ENCODE results near the gene USP35.
A peak's percentile ranks its signal among the peaks of the same experiment; 100 is the strongest.
"Not testable (repeated sequence)": the region's sequence is repeated elsewhere in the genome, so short reads cannot be mapped to it uniquely, and the experiment has no call there.

The USP35 gene

GRCh38 chr11:78168539-78169477 lies 19.9 kb upstream of the USP35 start:
- DNase-seq = no peak

GRCh38 chr11:78170413-78170812 lies 18.3 kb upstream of the USP35 start:
- no peak for DNase-seq

DNA sequence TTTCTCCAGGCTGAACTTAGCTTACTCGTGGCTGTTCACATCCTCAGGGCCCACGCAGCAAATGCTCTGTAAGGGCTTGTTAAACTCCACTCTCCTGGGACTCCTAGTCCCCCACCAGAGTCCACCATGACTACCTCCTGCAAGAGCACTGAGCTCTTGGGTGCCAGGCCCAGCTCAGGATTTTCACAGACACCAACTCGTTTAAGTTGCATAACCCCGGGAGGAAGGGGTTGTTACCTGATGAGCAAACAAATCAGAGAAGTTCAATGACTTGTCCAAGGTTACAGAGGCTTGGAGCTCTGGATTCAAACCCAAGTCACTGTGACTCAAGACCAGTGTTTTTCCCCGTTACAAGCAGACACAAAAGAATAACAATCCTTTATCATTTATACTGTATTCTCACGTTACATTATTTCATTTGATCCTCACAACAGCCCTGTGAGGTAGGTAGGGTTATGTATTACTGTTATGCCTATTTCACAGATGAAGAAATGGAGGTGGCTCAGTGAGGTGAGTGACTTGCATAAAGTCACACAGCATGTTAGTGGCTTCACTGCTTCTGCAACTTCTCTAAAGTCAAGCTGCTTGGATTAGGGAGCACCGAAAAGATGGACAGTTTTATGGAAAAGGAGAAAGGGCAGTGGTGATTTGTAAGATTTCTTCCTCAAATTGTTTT lies 17.7 kb upstream of the USP35 start:
- no peak for DNase-seq

- no peak for DNase-seq
Observed at GRCh38 chr11:78171951-78172350, 16.8 kb upstream of the USP35 start.

DNA sequence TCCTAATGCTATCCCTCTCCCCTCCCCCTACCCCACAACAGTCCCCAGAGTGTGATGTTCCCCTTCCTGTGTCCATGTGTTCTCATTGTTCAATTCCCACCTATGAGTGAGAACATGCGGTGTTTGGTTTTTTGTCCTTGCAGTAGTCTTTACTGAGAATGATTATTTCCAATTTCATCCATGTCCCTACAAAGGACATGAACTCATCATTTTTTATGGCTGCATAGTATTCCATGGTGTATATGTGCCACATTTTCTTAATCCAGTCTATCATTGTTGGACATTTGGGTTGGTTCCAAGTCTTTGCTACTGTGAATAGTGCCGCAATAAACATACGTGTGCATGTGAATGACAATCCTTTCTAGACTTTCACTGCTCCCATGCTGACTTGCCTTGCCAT lies 12.9 kb upstream of the USP35 start:
- DNase-seq = not testable (repeated sequence)

GRCh38 chr11:78176605-78177141 lies 12.0 kb upstream of the USP35 start:
- no peak for DNase-seq

DNA sequence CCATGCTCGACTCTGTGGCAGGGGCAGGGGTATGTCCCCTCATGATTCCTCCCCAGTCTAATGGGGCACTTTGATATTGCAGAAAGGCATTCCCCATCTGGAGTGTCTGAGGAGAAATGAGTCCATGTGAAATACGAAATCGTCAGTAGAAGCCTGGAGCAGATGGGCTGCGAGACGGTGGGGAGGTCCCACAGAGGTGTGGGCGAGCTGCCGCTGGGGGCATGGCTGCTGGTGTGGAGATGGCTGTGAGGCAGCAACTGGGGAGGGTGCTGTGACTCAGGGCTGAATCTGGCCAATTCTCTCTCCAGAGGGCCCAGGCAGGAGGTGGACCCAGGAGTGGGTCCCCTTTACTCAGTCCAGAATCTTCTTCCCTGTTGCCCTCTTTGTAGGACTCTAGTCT lies 11.5 kb upstream of the USP35 start:
- no peak for DNase-seq

GRCh38 chr11:78179459-78180071 lies 9.2 kb upstream of the USP35 start:
- DNase-seq = no peak

- DNase-seq = no peak
Observed at GRCh38 chr11:78180751-78181150, 8.0 kb upstream of the USP35 start.

- no peak for DNase-seq
Observed at GRCh38 chr11:78181185-78181584, 7.5 kb upstream of the USP35 start.

GRCh38 chr11:78187366-78188285 lies 1.1 kb upstream of the USP35 start:
- peak; percentile 44 for DNase-seq

GRCh38 chr11:78189174-78189724 lies 530 bp downstream of the USP35 start:
- no peak for DNase-seq

GRCh38 chr11:78189851-78190250 lies 1.1 kb downstream of the USP35 start:
- DNase-seq = no peak

DNA sequence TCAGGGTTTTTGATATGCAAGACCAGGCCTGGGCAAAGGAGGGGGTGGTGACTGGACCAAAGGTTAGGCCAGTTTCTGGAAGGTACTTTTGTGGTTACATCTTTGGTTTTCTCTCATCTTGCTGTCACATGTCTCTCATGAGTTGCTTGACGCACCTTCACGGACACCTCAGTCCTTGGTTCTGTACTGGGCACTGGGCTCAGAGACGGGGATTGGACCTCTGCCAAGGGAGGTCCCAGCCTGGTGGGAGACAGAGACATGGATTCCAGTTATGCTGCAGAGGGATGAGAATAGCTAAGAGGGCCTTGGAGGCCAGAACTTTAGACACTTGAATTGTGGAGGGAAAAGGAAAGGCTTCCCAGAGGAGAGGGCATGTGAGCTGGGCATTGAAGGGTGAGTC lies 1.7 kb downstream of the USP35 start:
- no peak for DNase-seq

DNA sequence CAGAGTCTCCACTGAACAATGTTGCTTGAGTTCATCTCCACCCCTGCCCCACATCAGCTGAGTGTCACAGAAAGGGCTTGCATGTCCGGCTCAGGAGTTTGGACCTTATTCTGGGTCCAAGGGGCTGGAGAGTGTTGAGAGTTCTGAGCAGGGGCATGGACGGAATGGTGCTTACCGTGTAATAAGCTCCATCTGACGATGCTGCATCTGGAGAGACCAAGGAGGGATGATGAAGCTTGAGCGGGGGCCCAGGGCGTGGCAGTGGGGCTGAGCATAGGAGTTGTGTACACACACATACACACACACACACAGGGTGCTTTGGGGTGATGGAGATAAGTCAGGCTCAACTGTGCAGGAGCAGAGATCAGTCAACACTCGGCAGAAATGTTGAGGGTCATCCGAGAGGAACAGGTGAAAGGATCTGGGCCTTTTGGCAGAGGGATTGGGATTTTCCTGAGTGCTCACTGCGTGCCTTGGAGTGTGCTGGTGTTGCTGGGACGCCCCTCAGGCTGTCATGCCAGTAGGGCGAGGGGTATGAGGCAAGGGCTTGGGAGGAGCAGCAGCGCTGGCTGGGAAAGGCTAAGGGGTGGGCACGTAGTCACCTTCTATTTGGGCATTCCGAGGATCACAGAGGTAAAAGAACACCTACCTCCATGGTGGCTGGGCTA lies 2.3 kb downstream of the USP35 start:
- DNase-seq = no peak

DNA sequence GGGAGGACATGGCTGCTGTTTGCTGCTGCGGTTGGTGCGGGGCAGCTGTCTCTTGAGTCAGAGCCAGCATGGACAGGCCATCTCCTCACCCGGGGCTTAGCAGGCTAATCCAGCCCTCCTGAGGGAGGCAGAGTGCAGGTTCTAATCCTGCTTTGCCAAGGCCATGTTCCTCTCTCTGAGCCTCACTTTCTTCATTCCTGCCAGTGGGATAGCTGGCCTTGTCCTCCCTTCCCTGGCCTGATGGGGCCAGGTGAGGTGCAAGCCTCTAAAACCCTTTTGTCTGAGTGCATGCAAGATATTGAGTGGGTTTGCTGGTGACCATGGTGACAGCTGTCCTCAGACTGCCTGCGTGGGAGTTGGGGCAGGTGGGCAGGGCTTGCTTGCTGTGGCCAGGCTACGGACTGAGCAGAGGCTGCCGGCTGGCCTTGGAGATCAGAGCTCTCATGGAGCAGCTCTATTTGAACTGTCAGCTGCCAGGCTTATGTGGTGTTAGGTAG lies 3.6 kb downstream of the USP35 start:
- no peak for DNase-seq

GRCh38 chr11:78192911-78193351 lies 4.2 kb downstream of the USP35 start:
- no peak for DNase-seq

DNA sequence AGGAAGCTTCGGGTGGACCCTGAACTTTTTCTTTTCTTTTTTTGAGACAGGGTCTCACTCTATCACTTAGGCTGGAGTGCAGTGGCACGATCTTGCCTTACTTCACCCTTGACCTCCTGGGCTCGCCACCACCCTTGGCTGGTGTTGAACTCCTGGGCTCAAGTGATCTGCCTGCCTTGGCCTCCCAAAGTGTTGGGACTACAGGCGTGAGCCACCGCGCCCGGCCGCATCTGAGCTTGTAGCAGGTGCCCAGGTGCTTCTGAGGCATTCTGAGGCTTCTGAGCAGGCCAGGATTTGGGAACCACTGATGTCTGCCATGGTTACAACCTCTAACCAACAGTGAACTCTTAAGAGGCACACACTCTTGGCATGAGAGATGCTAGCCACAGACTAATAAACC lies 5.1 kb downstream of the USP35 start:
- no peak for DNase-seq

- no peak for DNase-seq
Observed at GRCh38 chr11:78194490-78194889, 5.8 kb downstream of the USP35 start.

GRCh38 chr11:78195917-78196560 lies 7.3 kb downstream of the USP35 start:
- DNase-seq = no peak

- no peak for DNase-seq
Observed at GRCh38 chr11:78196661-78197091, 8.0 kb downstream of the USP35 start.

Data from activated gamma-delta T cell (primary cell).